Measurements from ENCODE around the gene CAPN1. TPM values are rescaled to one million over a fixed set of nuclear protein-coding genes. Genes with fewer than 3 reads are reported as not detected.

The CAPN1 gene
- polyA plus RNA-seq, 2 donors = 323 to 450 TPM

GRCh38 chr11:65206901-65207300 is 25.2 kb downstream of the CAPN1 start:
- Histone ChIP-seq H3K27me3 (ENCODE audit: control insufficient read depth in 1 of 2, insufficient read depth in 2 of 2, low read length in 2 of 2) (no peaks in the 10 kb centered on the region), H3K9me3 (ENCODE audit: control insufficient read depth in 2 of 2, insufficient read depth in 1 of 2, low read depth in 1 of 2, low read length in 1 of 2) (no peaks in the 10 kb centered on the region), H3K27ac (ENCODE audit: low read depth in 2 of 2, low read length in 1 of 2) (no peak overlapping the region), H3K4me1 (ENCODE audit: control insufficient read depth in 2 of 2, insufficient read depth in 2 of 2, low read length in 1 of 2) (no peaks in the 10 kb centered on the region), H3K36me3 (ENCODE audit: control insufficient read depth in 2 of 2, insufficient read depth in 2 of 2, low read length in 1 of 2) (peaks cover 33 to 67% of the 10 kb centered on the region in 2 donors), H3K4me3 (ENCODE audit: low read depth in 1 of 2, low read length in 2 of 2) (no peak overlapping the region)
- WGBS, 2 donors = 87 to 90% methylated on average over 5 to 7 of the region's 7 CpGs

DNA sequence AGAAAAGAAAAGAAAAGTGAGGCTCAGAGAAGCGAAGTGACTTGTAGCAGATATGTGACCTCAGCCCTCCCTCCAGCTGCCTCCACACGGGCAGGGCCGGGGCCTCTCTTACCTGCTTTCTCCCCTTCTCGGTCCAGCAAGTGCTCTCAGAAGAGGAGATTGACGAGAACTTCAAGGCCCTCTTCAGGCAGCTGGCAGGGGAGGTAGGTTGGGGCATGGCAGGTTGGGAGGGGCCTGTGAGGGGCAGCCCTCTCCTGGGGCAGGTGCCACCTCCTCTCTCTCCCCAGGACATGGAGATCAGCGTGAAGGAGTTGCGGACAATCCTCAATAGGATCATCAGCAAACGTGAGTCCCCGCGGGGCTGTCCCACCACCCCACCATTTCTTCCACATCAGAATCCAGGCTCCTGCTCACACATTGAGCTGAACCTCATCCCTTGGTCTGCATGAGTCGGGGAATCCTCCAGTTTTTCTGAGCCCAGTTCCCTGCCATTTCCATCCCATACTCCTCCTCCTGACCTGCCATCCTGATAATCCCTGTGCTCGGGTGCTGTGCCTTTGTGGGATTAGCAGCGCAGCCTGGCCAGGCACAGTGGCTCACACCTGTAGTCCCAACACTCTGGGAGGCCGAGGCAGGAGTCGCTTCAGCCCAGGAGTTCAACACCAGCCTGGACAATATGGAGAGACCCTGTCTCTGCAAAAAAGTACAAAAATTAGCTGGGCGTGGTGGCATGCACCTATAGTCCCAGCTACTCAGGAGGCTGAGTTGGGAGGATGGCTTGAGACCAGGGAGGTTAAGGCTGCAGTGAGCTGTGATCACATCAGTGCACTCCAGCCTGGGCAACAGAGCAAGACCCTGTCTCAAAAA is 26.4 kb downstream of the CAPN1 start:
- H3K27ac ChIP-seq (ENCODE audit: low read depth in 2 of 2, low read length in 1 of 2) = peak overlapping the region in 1 of 2 donors; percentile 22

DNA sequence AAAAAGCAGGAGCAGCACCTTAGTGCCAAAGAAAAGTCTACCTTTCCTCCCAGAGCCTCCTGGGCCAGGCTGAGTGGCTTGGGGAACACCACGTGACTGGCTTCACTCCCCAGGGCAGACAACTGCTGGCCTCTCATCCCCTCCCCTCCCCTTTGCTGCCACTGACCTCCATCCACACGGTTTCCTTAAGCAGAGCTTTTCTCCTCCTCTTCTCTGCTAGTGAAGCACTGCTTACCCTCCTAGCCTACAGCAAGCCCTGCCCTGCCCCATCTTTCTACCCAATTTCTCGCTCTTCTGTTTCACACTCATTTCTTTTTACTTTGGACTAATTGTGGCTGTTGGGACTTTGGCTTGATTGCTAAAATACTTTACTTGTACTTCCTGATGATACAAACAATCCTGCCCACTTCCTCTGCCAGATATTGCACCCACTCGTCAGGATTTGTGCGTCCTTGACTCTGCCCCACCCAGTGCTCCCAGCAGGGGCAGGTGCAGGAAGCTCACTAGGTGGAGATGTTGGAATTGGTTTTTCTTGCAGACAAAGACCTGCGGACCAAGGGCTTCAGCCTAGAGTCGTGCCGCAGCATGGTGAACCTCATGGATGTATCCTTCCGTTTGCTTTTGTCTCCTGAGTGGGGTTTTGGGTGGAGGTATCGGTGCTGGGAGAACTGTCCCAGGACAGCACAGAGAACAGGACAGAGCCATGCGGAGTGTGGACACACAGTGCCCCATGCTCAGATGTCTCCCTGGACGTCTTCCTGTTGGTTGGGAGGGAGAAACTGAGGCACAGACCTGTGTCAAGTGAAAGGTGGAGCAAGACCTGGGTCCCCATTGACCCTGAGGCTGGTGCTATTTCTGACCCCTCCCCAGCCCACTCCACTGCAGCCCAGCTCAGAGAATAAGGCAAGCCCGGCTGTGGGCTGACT is 27.3 kb downstream of the CAPN1 start:
- no peaks in the 10 kb centered on the region for H3K4me1 ChIP-seq (ENCODE audit: control insufficient read depth in 2 of 2, insufficient read depth in 2 of 2, low read length in 1 of 2)
- H3K4me3 ChIP-seq (ENCODE audit: low read depth in 1 of 2, low read length in 2 of 2) = no peak overlapping the region
- no peaks in the 10 kb centered on the region for H3K27me3 ChIP-seq (ENCODE audit: control insufficient read depth in 1 of 2, insufficient read depth in 2 of 2, low read length in 2 of 2)
- H3K36me3 ChIP-seq (ENCODE audit: control insufficient read depth in 2 of 2, insufficient read depth in 2 of 2, low read length in 1 of 2) = peaks cover 34 to 69% of the 10 kb centered on the region in 2 donors
- H3K9me3 ChIP-seq (ENCODE audit: control insufficient read depth in 2 of 2, insufficient read depth in 1 of 2, low read depth in 1 of 2, low read length in 1 of 2) = no peaks in the 10 kb centered on the region
- peak overlapping the region in 1 of 2 donors; percentile 26 for H3K27ac ChIP-seq (ENCODE audit: low read depth in 2 of 2, low read length in 1 of 2)
- 67 to 75% methylated on average over 13 of the region's 13 CpGs for WGBS, 2 donors

More for the DNA sequence above, 26.4 kb downstream of the CAPN1 start:
- no peaks in the 10 kb centered on the region for H3K4me1 ChIP-seq (ENCODE audit: control insufficient read depth in 2 of 2, insufficient read depth in 2 of 2, low read length in 1 of 2)
- no peaks in the 10 kb centered on the region for H3K27me3 ChIP-seq (ENCODE audit: control insufficient read depth in 1 of 2, insufficient read depth in 2 of 2, low read length in 2 of 2)
- no peak overlapping the region for H3K4me3 ChIP-seq (ENCODE audit: low read depth in 1 of 2, low read length in 2 of 2)
- H3K9me3 ChIP-seq (ENCODE audit: control insufficient read depth in 2 of 2, insufficient read depth in 1 of 2, low read depth in 1 of 2, low read length in 1 of 2) = no peaks in the 10 kb centered on the region
- 87 to 89% methylated on average over 16 of the region's 16 CpGs for WGBS, 2 donors
- H3K36me3 ChIP-seq (ENCODE audit: control insufficient read depth in 2 of 2, insufficient read depth in 2 of 2, low read length in 1 of 2) = peaks cover 34 to 70% of the 10 kb centered on the region in 2 donors

GRCh38 chr11:65209711-65210360 is 28.1 kb downstream of the CAPN1 start:
- H3K9me3 ChIP-seq (ENCODE audit: control insufficient read depth in 2 of 2, insufficient read depth in 1 of 2, low read depth in 1 of 2, low read length in 1 of 2) = no peaks in the 10 kb centered on the region
- 83 to 90% methylated on average over 19 to 20 of the region's 20 CpGs for WGBS, 2 donors
- H3K27me3 ChIP-seq (ENCODE audit: control insufficient read depth in 1 of 2, insufficient read depth in 2 of 2, low read length in 2 of 2) = no peaks in the 10 kb centered on the region
- peaks cover 34 to 62% of the 10 kb centered on the region in 2 donors for H3K36me3 ChIP-seq (ENCODE audit: control insufficient read depth in 2 of 2, insufficient read depth in 2 of 2, low read length in 1 of 2)
- H3K4me3 ChIP-seq (ENCODE audit: low read depth in 1 of 2, low read length in 2 of 2) = no peak overlapping the region
- H3K4me1 ChIP-seq (ENCODE audit: control insufficient read depth in 2 of 2, insufficient read depth in 2 of 2, low read length in 1 of 2) = no peaks in the 10 kb centered on the region
- peak overlapping the region in 1 of 2 donors; percentile 26 for H3K27ac ChIP-seq (ENCODE audit: low read depth in 2 of 2, low read length in 1 of 2)

GRCh38 chr11:65210361-65210731 is 28.6 kb downstream of the CAPN1 start:
- Histone ChIP-seq H3K27ac (ENCODE audit: low read depth in 2 of 2, low read length in 1 of 2) (no peak overlapping the region), H3K4me3 (ENCODE audit: low read depth in 1 of 2, low read length in 2 of 2) (no peak overlapping the region), H3K4me1 (ENCODE audit: control insufficient read depth in 2 of 2, insufficient read depth in 2 of 2, low read length in 1 of 2) (no peaks in the 10 kb centered on the region), H3K9me3 (ENCODE audit: control insufficient read depth in 2 of 2, insufficient read depth in 1 of 2, low read depth in 1 of 2, low read length in 1 of 2) (no peaks in the 10 kb centered on the region), H3K27me3 (ENCODE audit: control insufficient read depth in 1 of 2, insufficient read depth in 2 of 2, low read length in 2 of 2) (no peaks in the 10 kb centered on the region), H3K36me3 (ENCODE audit: control insufficient read depth in 2 of 2, insufficient read depth in 2 of 2, low read length in 1 of 2) (peaks cover 33 to 57% of the 10 kb centered on the region in 2 donors)
- WGBS, 2 donors = 83 to 86% methylated on average over 14 of the region's 14 CpGs

GRCh38 chr11:65210748-65211147 is 29.0 kb downstream of the CAPN1 start:
- Histone ChIP-seq H3K27me3 (ENCODE audit: control insufficient read depth in 1 of 2, insufficient read depth in 2 of 2, low read length in 2 of 2) (no peaks in the 10 kb centered on the region), H3K36me3 (ENCODE audit: control insufficient read depth in 2 of 2, insufficient read depth in 2 of 2, low read length in 1 of 2) (peaks cover 29 to 53% of the 10 kb centered on the region in 2 donors), H3K9me3 (ENCODE audit: control insufficient read depth in 2 of 2, insufficient read depth in 1 of 2, low read depth in 1 of 2, low read length in 1 of 2) (no peaks in the 10 kb centered on the region), H3K4me1 (ENCODE audit: control insufficient read depth in 2 of 2, insufficient read depth in 2 of 2, low read length in 1 of 2) (no peaks in the 10 kb centered on the region), H3K4me3 (ENCODE audit: low read depth in 1 of 2, low read length in 2 of 2) (no peak overlapping the region), H3K27ac (ENCODE audit: low read depth in 2 of 2, low read length in 1 of 2) (no peak overlapping the region)
- 75 to 80% methylated on average over 4 of the region's 4 CpGs for WGBS, 2 donors

- H3K4me3 ChIP-seq (ENCODE audit: low read depth in 1 of 2, low read length in 2 of 2) = no peak overlapping the region
- H3K36me3 ChIP-seq (ENCODE audit: control insufficient read depth in 2 of 2, insufficient read depth in 2 of 2, low read length in 1 of 2) = peaks cover 26 to 45% of the 10 kb centered on the region in 2 donors
- 73 to 79% methylated on average over 29 of the region's 29 CpGs for WGBS, 2 donors
- H3K27ac ChIP-seq (ENCODE audit: low read depth in 2 of 2, low read length in 1 of 2) = no peak overlapping the region
- no peaks in the 10 kb centered on the region for H3K27me3 ChIP-seq (ENCODE audit: control insufficient read depth in 1 of 2, insufficient read depth in 2 of 2, low read length in 2 of 2)
- H3K9me3 ChIP-seq (ENCODE audit: control insufficient read depth in 2 of 2, insufficient read depth in 1 of 2, low read depth in 1 of 2, low read length in 1 of 2) = no peaks in the 10 kb centered on the region
- no peaks in the 10 kb centered on the region for H3K4me1 ChIP-seq (ENCODE audit: control insufficient read depth in 2 of 2, insufficient read depth in 2 of 2, low read length in 1 of 2)
Observed at GRCh38 chr11:65211293-65212105, 29.8 kb downstream of the CAPN1 start.

- Histone ChIP-seq H3K9me3 (ENCODE audit: control insufficient read depth in 2 of 2, insufficient read depth in 1 of 2, low read depth in 1 of 2, low read length in 1 of 2) (no peaks in the 10 kb centered on the region), H3K27me3 (ENCODE audit: control insufficient read depth in 1 of 2, insufficient read depth in 2 of 2, low read length in 2 of 2) (no peaks in the 10 kb centered on the region), H3K36me3 (ENCODE audit: control insufficient read depth in 2 of 2, insufficient read depth in 2 of 2, low read length in 1 of 2) (peaks cover 26 to 43% of the 10 kb centered on the region in 2 donors), H3K27ac (ENCODE audit: low read depth in 2 of 2, low read length in 1 of 2) (no peak overlapping the region), H3K4me1 (ENCODE audit: control insufficient read depth in 2 of 2, insufficient read depth in 2 of 2, low read length in 1 of 2) (no peaks in the 10 kb centered on the region), H3K4me3 (ENCODE audit: low read depth in 1 of 2, low read length in 2 of 2) (no peak overlapping the region)
- 74 to 78% methylated on average over 13 of the region's 13 CpGs for WGBS, 2 donors
Observed at GRCh38 chr11:65212226-65212801, 30.6 kb downstream of the CAPN1 start.

All from esophagus (tissue), 2 donors.